GM19438 (cell line): ENCODE measurements around the gene HOXC11.

ENCODE experiments used
- ATAC-seq: cut with Tn5 transposase; IDR thresholded peaks from one replicate; pipeline ENCODE4 v1.9.1; 2021; ENCODE audit warnings: low read depth; ENCODE audit not compliant: unreplicated experiment

HOXC11 gene

DNA sequence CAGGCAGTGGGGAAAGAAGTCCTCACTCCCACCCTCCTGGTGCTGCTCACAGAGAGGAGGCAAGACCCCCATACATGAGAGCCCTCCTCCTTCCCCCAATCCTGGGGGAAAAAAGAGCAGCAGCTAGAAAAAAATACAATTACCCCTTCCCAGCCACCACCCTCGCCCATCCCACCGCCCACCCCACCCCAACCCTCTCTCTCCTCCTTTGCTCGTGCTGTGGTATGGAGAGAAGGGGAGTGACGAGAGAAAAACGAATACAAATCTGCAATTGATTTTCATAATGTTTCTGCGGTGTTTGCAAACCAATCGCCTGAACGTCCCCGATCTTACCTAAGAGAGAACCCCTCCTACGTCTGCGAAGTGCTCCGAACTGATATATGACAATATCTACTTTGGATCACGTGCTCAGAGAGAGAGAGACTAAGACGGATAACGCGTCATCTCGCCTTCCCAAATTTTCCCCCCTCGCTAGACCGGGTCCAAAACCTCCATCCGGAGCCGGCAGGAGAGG lies at the start of gene HOXC11:
TSS of gene HOXC11 (plus strand) at position 405 of the 514 bp plus-strand sequence. CDS start 116 bp downstream, outside the sequence.
- no peak for ATAC-seq

DNA sequence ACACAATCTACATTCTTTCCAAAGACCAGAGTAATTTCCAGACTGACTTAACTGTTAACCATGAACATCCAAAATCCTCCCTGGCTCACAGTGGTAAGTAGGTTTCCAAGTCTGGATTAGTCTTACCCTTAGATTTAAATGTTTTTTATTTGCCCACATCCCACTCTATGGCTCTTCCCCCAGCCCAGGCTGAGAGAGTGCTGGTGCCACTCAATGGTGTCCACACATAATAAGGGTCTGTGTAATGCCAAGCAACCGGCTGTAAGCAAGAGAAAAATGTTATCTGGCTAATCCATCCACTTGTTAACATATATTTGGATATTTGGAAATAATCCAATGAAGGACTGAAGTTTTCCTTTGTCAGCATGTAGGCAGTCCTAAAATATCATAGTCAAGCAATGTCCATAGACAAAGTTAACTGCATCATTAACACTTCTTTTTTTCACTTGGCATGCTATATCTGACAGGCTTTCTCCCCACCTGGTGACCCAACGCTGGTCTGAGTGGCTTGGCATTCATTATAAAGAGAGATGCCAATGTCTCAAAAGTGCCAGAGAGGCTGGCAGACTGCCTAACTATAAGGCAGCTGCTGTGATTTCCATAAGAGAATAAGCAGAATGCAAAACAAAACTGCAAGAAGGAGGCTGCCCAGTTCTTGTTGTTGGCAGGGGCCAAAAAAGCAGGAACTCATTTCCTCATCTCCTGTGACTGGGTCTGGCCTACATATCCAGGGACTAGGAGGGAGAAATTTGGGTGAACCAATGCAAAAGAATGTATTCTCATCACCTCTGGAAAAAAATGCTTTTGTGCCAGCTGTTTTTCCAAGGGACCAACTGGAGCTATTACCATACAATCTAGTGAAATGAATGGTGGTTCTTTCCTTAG lies 48.2 kb upstream of the HOXC11 start:
- no peak for ATAC-seq

DNA sequence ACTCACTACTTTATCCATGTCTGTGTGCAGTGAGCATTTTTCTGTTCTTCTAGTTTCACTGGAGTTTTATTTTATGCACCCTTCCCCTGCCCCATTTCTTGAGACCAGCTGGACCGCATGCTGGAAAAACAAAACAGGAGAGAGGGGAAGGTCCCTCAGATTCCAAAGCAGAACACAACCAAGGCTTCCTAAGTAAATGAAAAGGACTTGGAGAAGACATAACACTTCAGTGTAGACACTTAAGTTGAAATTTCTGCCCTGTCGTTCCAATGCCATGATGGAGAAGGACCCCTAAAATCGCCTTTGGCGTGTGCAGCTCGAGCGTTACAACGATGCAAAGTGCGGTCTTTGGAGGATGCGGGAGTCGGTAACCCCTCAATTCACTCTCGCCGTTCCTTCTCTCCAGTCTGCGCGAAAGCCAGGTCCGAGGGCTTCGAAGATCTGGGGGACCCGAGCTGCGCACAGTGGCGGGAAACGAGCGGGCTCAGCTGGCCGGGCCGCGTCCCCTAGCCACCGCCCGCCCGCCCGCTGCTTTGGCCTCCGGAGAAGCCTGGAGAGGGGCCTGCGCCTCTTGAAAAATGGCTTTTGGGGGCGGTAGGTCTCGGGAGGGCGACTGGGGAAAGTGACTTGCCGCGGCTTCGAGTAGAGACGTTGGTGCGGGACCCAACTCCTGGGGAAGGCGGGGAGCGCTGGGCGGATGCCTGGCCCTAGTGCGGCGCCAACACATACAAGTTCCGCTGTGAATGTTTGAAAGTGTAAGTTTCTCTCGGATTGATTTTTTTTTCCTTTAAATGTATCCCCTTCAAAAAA lies 45.5 kb upstream of the HOXC11 start:
- ATAC-seq = no peak

DNA sequence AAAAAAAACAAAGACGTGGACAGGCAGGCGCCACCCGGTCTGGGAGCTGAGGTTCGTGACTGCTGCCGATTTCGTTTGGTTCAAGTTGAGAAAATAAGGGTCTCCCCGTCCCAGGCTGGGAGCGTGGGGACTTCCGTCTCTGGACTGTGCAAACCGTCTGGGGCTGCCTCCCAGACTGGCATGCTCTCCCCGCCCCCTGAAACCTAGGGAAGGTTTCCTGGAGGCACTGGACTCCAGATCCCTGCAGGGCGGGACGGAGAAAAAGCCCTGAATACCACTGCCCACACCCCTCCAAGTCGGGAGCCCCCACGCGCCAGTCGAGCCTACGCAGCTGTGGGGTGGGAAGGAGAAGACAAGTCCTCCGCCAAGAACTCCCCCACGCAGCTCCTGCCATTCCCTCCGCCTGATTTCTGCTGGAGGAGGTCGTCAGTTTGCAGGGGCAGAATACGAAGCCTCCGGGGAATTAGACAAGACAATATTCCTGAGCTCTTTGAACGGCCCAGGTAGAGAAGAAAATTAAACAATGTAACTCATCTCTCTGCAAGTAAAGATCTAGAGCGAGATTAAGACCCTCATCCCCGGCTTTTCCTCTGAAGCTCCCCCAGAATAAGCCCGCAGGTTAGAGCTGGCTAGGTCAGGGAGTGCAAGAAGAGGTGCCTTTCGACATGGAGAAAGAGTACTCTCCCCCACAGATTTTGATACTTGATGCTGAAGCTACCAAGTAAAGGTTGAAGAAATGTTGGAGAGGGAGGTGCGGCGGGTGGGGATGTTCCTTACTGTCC lies 44.7 kb upstream of the HOXC11 start:
- ATAC-seq = no peak

DNA sequence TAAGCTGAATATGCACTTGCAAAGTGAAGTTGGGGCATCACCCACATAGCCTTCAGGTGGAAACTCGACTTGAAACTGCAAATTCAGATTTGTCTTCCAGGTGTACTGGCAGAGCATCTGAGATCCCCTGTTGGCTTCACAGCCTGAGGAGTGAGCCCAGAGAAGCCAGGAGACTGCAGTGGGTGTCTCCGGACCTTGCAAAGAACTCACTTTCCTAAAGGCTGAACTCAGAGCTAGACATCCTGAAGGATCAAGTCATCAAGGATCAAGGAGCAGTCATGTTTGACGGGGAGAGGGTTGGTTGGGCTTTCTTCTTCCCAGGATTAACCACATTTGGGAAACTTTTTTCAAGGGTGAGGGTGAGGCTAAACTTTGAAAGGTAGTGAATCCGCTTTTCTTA lies 43.4 kb upstream of the HOXC11 start:
- ATAC-seq = no peak

DNA sequence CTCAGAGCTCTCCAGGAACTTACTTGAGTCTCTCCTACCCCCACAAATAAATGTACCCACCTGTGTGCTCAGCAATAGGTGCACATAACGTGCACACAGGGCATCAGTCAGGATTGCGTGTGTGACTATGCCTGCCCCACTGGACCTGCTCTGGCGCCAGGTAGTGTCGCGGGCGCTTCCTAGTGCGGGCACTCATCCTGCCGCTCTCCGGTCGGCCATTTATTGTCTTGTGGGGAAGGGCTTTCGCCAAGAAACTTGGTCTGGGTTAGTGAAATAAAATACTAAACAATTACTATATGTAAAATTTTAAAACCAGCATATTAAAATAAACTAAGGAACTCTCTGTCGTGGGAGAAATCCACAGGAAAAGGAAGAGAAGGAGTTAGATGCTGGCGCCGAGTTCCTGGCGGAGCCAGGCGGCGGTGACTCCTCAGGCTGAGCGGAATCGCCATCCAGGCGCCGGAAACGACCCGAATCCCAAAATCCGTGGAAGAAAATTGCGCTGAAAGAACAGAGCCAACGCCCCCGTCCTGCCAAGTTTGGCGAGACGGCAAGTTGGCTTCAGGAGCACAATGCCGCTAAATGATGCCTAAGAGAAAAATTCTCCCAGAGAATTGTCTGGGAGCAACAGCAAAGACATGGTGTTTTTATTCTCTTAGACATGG lies 42.2 kb upstream of the HOXC11 start:
- ATAC-seq = no peak

DNA sequence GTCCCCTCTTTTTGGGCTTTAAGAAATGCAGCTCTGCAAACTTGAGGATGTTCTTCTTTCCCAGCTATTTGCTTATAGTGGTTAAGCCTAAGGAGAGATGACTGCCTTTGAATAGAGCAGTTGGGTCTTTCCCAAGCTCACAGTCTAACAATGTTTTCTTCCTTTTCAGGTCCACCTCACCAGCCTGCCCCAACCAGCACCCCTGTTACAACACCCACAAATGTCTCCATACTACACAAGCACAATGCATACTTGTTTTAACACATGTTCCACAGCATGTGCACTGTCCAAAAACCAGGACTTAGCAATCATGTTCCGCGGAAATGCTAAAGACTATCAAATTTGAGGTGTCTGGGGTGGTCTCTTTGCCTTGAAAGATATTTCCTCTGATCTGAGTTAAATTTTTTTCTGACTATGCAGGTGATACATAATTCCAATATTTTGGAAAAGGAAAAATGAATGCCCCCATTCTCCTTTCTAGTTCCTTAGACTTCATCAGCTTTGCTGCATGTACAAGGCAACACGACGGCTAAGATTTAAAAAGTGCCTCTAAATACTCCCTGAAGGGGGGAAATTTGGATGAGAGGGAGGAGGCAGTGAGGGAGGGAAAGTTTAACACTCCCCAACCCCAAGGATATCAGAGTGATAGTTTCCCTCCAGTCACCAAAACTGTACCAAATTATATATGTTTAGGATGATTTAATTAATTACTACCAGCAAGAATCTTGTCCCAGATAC lies 40.9 kb upstream of the HOXC11 start:
- ATAC-seq = no peak

DNA sequence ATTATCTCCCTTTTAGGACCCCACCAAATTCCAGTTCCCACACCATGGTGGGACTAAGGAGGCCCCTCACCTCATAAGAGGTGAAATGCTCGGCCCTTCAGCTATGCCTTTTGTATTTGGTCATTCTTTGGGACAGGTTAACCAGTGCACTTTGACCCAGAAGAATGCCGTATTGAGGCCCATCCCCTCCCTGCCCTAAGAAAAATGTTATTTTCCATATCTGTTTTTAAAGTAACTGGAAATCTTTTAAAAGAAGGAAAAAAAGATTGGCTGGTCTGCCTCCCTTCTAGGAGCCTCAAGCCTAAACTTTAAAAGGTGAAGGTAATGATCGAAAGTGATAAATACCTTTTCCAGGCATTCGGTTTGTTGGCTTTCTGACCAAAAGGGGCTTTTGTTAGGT lies 40.0 kb upstream of the HOXC11 start:
- ATAC-seq = no peak

DNA sequence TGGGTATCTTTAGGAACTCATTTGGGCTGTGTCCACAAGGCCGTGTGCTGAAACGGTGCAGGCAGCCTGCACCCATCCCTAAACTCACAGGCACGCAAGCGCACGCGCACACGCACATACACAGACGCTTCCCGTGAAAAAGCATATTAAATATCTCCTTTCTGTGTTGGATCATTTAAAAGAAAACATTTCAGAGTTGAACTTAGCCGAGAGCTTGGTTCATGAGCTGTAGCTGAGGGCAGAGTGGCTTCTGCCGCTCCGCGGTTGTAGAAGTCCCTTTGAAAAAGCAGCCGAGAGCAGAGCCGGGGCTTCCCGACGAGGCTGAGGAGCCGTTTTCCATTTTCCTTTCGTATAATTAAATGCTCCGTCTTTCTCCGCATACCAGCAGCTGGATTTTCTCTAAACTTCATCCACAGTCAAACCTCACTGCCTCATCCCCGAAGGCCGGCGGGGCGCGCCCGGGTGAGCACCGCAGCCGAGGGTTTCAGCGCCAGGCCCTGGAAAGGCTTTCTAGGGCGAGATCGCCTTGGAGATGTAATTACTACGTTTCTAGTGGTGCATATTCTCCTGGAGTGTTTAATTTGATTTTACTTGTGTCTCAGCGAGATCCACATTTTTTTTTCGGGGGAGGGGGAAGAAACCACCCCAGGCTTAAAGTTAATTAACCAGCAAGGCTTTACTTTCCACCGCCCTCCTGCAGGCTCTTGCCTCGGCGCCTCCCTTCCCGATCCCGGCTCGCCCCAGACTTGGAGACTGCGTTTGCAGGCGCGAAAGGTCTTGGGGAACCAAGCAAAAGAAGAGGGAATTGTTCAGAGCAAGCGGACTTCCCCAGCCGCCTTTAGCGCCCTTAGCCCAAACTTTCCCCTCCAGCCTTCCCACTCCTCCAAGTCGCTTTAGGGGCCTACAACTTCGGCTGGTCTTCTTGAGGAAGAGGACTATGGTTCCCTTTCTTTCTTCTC lies 37.3 kb upstream of the HOXC11 start:
- no peak for ATAC-seq

DNA sequence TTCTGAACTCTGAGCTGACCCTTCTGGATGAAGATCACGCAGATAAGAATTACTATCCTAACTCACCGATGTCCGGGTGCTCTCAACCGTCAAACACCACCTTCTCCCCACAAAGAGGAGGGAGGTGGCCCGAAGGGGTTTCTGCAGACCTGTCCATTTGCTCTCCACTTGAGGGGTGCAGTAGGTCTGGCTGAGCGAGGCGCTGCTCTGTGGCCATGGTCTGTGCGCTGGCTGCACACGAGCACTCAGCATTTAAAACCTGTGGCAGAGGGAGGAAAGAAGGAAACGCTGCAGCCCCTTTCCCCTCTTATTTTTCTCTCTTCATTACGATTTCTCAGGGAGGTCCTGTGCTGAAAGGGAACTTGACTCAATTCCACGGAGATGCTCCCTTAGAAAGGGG lies 35.8 kb upstream of the HOXC11 start:
- ATAC-seq = no peak

DNA sequence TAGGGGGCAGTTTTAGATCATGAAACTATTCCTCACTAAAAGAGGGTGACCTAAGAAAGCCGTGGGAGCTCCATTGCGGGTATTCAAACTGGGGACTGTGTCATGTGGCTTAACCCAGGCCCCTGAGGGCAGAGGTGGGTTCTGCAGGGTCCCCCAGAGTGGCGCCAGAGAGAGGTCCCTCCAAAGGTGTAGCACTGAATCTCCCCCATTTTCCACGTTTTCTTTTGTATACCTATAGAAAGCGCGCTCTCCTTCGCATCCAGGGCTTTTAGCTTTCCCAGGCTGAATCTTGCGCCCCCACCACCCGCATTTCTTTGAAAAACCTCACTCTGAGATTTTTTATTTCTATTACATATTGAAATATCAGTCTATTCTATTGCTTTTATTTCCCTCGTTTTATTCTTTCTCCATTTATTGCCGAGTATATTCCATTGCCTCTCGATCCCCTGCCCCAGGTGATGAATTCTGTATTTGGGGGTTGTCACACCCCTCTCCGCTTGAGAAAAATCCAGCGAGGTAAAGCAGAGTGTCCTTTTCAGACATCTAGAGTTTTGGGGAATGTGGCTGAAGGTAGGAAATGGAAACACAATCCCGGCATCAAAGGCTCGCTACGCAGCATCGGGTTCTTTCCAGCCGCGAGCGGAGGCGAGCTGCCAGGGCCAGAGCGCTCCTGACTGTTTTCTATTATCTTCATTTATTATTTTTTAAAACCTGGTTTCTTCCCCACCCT lies 35.2 kb upstream of the HOXC11 start:
- no peak for ATAC-seq

DNA sequence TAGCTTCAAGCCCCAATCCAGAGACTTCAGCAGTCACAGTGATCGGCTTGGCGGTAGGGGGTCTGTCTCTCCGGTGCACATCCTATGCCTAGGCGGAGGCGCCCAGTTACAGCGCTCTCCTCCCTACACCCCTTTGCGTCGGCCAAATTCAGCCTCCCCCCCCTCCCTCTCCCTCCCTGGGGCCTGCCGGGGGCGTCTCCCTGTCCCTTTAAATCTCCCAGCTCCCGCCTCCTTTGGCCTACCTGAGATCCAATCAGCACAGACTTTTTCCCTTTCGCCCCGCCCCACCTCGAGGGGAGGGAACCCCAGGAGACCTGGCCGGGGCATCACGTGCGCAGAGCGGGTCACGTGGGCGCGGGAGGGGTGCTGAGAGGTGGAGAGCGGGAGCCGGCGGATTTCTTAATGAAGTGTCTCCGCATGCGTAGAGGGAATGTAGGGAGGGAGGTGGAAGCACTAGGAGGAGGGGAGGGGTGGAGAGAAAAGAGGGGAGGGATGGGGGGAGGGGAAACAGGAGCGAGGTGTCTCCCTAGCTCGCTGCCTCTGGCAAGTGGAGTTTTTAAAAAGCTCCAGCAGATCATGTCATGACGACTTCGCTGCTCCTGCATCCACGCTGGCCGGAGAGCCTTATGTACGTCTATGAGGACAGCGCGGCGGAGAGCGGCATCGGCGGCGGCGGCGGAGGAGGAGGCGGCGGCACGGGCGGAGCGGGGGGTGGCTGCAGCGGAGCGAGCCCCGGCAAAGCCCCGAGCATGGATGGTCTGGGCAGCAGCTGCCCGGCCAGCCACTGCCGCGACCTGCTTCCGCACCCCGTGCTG lies 34.4 kb upstream of the HOXC11 start, which contains the start of gene HOXC13:
TSS of gene HOXC13 (plus strand) at position 506 of the 815 bp plus-strand sequence. CDS start at position 582, 76 bp downstream.
- ATAC-seq = no peak

DNA sequence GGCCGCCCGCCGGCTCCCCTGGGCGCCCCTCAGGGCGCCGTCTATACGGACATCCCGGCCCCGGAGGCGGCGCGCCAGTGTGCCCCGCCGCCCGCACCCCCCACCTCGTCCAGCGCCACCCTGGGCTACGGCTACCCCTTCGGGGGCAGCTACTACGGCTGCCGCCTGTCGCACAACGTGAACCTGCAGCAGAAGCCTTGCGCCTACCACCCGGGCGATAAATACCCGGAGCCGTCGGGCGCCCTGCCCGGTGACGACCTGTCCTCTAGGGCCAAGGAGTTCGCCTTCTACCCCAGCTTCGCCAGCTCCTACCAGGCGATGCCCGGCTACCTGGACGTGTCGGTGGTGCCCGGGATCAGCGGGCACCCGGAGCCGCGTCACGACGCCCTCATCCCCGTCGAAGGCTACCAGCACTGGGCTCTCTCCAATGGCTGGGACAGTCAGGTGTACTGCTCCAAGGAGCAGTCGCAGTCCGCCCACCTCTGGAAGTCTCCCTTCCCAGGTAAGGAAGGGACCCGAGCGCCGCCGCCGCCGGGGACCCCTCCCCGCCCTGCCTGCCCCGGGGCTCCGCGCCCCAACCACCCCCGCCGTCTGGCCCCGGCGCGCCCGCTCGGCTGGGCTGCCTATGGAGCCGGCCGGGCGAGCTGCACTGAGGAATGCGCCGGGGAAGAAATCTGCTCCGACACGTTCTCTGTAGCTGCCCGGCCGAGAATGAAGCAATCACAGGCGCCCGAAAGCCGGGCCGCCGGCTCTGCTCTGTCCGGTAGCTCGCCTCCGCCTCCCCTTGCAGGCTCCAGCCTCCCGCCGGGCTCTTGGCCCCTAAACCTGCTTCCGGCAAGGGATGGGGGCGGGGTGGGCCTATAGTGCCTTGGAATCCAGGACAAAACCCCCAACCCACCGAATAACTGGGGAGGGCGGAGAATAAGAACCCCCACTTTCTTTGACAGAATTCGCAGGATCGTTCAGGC lies 33.5 kb upstream of the HOXC11 start:
- ATAC-seq = no peak

DNA sequence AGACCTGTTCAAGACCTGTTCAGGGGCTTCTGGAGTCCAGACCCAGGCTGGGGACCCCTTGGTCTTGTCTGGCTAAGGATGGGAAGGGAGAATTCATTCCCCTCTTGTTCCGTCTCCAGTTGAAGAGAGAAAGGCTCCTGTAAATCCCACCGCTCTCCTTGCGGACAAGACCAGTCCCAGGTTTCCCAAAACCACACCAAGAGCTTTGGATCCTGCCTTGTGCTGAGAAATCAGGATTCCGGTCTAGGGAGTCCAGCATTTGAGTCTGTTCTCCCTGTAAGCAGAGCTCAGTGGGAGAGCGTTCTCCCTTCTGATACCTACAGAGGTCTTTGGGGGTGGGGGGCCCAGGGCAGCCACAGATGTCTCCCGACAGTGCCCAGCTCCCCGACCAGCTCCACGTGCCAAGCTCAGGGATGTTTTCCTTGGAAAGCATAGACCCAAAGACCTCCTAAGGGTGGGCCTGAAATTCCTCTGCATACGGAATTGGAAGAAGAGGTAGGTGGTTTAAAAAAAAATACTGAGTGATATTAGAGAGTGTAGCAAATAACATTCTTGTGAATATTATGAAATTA lies 32.4 kb upstream of the HOXC11 start:
- no peak for ATAC-seq

DNA sequence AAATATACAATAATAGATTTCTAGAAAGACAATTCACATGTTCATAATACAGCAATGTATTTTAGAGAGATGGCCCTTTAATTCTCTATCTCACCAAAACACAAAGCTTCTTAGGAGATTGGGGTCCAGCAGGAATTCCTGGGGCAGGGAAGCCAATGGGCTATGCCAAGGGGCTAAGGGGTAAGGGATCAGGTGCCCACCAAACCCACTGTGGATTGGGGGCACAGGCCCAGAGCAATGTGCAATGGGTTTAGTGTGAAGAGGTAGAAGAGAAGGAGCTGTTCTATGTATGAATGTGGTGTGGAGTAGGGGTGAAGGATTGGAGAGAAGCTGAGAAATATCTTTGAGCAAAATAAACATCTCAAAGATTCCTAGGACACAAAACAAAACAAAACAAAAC lies 31.7 kb upstream of the HOXC11 start:
- ATAC-seq = no peak
